Measurements from ENCODE around the gene STRIP2.
"Not testable (repeated sequence)": the region's sequence is repeated elsewhere in the genome, so short reads cannot be mapped to it uniquely, and the experiment has no call there.

STRIP2 gene

DNA sequence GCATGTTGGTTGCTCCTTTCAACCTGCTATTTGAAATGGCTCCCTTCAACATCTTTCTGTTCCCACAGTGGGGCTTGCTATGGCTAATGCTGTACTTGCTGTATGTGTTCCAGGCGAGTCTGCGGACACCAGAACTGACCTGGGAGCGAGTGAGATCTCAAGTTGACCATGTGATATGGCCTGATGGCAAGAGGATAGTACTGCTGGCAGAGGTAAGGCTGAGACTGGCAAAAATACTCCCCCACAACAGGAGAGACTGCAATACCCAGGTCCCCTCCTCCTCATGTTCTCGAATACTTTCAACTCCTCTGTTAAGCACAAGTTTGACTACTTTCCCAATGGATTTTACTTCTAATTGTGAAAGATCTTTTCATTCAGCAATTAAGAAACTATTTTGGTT lies 11.5 kb upstream of the STRIP2 start:
- in situ Hi-C loops (cut with MboI; ENCODE audit: low sequenced_read_pairs): no loop called here

GRCh38 chr7:129423700-129424410 lies 10.4 kb upstream of the STRIP2 start:
- in situ Hi-C loops (cut with MboI; ENCODE audit: low sequenced_read_pairs): no loop called here

DNA sequence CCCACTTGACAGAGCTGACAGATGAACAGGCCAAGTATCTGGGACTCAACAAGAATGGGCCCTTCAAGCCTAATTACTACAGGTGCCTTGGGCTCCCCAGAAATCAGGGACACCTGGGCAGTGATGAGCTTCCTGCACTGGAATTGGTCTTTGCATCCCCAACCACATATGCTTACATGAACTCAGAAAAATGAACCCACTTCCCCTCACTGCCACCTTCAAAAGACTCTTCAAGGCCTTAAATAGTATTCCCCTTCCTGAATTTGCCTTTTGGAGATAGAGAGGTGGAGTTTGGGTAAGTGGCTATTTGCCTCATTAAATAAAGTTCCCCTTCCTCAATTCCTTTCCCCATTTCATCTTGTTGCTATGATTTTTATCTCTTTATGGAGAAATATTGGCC lies 7.8 kb upstream of the STRIP2 start:
- in situ Hi-C loops (cut with MboI; ENCODE audit: low sequenced_read_pairs): no loop called here

- in situ Hi-C loops (cut with MboI; ENCODE audit: low sequenced_read_pairs): no loop called here
Measured at GRCh38 chr7:129427526-129428045, 6.6 kb upstream of the STRIP2 start.

- in situ Hi-C loops (cut with MboI; ENCODE audit: low sequenced_read_pairs): no loop called here
Measured at GRCh38 chr7:129431911-129432643, 2.2 kb upstream of the STRIP2 start.

DNA sequence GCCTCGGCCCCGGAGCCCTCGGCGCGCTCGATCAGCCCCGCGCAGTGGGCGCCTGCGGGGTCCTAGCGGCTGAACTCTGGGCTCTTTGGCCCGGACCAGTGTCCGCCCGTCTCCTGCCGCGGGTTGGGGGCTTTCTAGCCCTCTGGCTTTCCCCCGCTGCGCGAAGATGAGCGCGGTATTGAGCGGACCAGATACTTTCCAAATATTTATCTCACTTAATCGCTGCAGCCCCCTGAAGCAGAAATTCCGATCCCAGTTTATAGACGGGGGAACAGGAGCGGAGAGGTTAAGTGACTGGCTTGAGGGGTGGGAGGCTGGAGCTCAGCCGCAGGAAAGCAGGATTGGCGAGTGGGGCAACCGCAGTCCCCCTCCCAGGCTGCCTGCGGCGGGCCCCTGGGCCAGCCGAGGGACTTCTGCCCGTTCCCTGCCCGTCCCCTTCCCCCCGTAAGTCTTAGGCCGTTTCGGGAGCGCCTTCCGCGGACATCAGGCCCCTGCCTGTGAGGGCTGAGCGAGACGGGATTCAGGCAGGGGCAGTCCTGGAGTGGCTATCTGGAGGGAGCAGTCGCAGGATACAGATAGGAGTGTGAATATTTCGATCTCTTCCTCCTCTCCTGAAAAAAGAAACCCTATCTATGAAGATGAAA lies 565 bp downstream of the STRIP2 start:
- in situ Hi-C loops (cut with MboI; ENCODE audit: low sequenced_read_pairs): no loop called here

DNA sequence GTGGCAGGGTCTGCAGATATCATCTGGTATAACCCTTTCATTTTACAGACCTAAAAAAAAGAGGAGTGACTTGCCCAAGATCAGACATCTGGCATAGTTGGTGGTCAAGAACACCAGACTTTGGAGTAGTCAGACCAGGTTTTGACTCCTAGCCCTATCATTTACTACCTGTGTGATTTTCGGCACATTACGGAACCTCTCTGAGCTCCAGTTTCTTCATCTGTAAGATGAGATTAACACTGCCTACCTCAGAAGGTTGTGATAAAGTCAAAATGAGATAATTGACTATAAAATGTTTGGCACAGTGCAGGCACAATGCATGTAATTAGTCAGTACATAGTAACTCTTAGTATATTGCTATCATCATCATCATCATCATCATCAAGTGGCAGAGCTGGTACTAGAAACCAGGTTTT lies 1.2 kb downstream of the STRIP2 start:
- in situ Hi-C loops (cut with MboI; ENCODE audit: low sequenced_read_pairs): no loop called here

- in situ Hi-C loops (cut with MboI; ENCODE audit: low sequenced_read_pairs): no loop called here
Measured at GRCh38 chr7:129436335-129436923, 2.2 kb downstream of the STRIP2 start.

DNA sequence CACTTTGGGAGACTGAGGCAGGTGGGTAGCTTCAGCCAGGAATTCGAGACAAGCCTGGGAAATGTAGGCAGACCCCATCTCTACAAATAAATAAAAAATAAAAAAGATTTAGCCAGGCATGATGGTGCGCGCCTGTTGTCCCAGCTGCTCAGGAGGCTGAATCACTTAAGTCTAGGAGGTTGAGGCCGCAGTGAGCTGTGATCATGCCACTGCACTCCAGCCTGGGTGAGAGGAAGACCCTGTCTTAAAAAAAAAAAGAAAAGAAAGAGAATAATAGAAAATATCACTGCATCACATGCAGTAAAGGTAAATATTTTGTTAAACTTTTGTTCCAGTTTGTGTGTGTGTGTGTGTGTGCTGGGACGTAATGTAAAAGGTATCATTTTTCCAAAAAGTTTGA lies 3.0 kb downstream of the STRIP2 start:
- in situ Hi-C loops (cut with MboI; ENCODE audit: low sequenced_read_pairs): no loop called here

GRCh38 chr7:129438281-129438838 lies 4.1 kb downstream of the STRIP2 start:
- in situ Hi-C loops (cut with MboI; ENCODE audit: low sequenced_read_pairs): no loop called here

DNA sequence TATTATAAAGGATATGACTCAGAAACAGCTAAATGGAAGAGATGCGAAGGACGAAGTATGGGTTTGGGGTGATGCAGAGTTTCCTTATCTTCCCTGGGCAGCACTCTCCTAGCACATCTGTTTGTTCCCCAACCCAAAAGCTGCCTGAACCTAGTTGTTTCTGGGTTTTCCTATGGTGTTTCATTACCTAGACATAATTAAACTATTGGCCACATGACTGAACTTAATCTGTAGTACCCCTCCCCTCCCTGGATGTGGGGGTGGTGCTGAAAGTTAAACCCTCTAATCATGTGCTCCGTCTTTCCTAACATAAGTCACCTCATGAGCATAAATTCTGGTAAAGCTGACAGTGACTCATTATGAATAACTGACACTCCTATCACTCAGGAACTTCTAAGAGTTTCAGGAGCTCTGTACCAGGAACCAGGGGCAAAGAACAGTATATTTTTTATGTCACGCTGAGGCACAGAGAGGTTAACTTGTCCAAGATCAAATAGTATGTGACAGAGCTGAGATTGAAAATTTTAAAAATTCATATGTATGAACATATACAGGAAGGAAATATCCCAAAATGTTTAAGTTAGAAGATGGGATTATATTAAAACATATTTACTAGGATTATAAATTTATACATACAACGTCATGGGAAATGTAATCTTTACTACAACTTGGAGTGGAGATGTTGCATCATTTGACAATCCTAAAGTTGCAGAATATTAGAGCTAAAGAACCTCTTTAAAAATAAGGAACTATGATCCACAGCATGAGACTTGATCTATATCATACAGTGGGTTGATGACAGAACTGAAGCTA lies 4.8 kb downstream of the STRIP2 start:
- in situ Hi-C loops (cut with MboI; ENCODE audit: low sequenced_read_pairs): no loop called here

GRCh38 chr7:129439963-129440625 lies 5.9 kb downstream of the STRIP2 start:
- in situ Hi-C loops (cut with MboI; ENCODE audit: low sequenced_read_pairs): no loop called here

DNA sequence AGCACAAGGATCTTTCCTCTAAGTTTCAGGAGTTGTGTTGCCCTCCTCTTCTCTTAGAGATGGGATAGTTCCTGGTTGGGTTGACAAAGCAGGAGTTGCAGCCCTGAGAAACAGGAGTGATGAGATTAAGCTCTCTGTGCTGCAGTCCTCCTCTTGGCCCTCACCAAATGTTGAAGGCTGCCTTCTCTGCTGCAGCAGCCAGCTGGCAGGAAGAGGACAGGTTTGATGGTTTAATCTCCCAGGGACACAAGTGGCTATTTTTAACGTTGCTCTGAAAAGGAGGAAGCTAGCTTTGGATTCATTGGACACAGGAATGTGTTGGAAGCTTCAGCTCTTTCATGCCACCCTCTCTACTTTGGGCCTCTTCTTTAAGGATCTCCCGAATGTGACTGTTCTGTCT lies 9.4 kb downstream of the STRIP2 start:
- in situ Hi-C loops (cut with MboI; ENCODE audit: low sequenced_read_pairs): no loop called here

- in situ Hi-C loops (cut with MboI; ENCODE audit: low sequenced_read_pairs): not testable (repeated sequence)
Measured at GRCh38 chr7:129444776-129445175, 10.5 kb downstream of the STRIP2 start.

DNA sequence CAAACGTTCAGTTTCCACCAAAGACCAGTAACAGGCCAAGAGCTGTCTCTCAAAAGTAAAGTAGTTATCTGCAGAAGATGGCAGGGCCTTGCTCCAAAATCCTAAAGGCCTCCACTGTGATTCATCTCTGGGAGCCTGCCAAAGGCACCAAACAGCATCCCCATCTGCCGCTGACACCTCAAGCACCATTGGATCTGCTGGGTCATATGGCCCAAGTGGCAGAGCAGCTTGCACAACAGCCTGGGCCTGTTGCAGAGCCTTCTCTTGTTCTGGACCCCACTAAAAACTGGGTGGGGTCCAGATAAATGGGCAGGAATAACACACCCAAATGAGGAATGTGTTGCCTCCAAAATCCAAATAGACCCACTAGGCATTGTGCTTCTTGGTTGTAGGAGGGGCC lies 12.7 kb downstream of the STRIP2 start:
- in situ Hi-C loops (cut with MboI; ENCODE audit: low sequenced_read_pairs): not testable (repeated sequence)

- in situ Hi-C loops (cut with MboI; ENCODE audit: low sequenced_read_pairs): not testable (repeated sequence)
Measured at GRCh38 chr7:129447445-129447844, 13.2 kb downstream of the STRIP2 start.

- in situ Hi-C loops (cut with MboI; ENCODE audit: low sequenced_read_pairs): not testable (repeated sequence)
Measured at GRCh38 chr7:129448608-129449007, 14.4 kb downstream of the STRIP2 start.

- in situ Hi-C loops (cut with MboI; ENCODE audit: low sequenced_read_pairs): no loop called here
Measured at GRCh38 chr7:129450295-129450694, 16.1 kb downstream of the STRIP2 start.

DNA sequence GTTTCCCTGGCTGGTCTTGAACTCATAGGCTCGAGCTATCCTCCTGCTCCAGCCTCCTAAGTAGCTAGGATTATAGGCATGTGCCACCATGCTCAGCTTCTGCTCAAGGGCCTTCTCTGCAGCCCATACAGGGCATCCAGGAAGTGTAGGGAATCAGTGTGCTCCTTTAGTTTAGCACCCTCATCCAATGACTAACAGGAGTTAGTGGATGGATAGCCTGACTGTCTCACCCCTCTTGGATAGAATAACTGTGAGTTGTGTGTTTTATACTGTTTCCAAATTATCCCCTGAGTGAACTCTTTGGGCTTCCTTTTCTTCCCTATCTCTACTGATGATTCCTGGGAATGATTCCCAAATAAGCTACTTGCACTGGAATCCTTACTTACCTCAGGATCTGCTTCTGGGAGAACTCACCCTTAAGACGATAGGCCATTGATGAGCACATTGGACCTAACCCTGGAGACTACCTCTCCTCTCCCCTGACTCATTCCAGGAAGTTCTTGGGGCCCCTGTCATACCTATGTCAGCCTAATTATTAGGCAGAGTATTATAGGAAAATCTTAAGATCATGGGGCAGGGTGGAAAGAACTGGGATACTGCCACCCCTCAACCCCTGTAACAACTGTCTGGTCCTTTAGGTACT lies 18.5 kb downstream of the STRIP2 start:
- in situ Hi-C loops (cut with MboI; ENCODE audit: low sequenced_read_pairs): no loop called here

Data from HL-60/S4 treated with retinoic acid at 250 ng/mL for 4 days and 3 days (cell line).